ENCODE data around the gene COPA.

DNA sequence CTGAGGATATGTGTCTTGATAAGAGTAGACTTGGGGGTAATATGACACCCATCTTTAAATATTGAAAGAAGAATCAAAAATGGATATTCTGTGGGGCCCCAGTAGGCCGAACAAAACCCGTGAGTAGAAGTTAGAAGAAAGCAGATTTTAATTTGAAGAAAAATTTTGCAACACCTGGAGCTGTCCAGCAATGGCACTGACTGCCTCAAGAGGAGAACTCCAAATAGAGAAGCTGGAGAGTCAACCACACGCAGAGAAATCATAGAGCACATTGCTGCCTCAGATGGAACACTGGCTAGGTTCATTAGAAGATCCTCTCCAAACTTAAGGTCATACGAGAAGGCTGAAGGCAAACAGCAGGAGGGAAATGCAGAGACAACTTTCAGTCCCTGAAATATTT, 30.6 kb upstream of the COPA start:
- TF ChIP-seq, protein P1, sequence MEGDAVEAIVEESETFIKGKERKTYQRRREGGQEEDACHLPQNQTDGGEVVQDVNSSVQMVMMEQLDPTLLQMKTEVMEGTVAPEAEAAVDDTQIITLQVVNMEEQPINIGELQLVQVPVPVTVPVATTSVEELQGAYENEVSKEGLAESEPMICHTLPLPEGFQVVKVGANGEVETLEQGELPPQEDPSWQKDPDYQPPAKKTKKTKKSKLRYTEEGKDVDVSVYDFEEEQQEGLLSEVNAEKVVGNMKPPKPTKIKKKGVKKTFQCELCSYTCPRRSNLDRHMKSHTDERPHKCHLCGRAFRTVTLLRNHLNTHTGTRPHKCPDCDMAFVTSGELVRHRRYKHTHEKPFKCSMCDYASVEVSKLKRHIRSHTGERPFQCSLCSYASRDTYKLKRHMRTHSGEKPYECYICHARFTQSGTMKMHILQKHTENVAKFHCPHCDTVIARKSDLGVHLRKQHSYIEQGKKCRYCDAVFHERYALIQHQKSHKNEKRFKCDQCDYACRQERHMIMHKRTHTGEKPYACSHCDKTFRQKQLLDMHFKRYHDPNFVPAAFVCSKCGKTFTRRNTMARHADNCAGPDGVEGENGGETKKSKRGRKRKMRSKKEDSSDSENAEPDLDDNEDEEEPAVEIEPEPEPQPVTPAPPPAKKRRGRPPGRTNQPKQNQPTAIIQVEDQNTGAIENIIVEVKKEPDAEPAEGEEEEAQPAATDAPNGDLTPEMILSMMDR (IDR thresholded peaks at IDR 0.05; ENCODE audit: low read length), result no peak
- TF ChIP-seq EZH2 (optimal IDR thresholded peaks at IDR 0.05; ENCODE audit: low read depth, low read length) (no peak), EZH2phosphoT487 (IDR thresholded peaks at IDR 0.05; ENCODE audit: low read length) (no peak)

All from MM.1S (cell line).